Mesothelial cell of epicardium (in vitro differentiated cells): ENCODE results near the gene LRRC7. TPM values are rescaled to one million over a fixed set of nuclear protein-coding genes. Genes with fewer than 3 reads are reported as not detected.

Source experiments
- DNase-seq, 2 experiments: peaks; one replicate each; pipeline ENCODE4 v3.0.0; 2021; ENCODE audit warnings: low spot score in 2 of 2; ENCODE audit not compliant: unreplicated experiment in 2 of 2
- H3K27ac Mint-ChIP-seq: 2 replicates; pipeline ENCODE4 v1.8.0; 2021; ENCODE audit warnings: mixed read lengths
- H3K27me3 Mint-ChIP-seq: 2 replicates; pipeline ENCODE4 v1.8.0; 2021; ENCODE audit warnings: low read depth, mixed read lengths
- H3K36me3 Mint-ChIP-seq: 2 replicates; pipeline ENCODE4 v1.8.0; 2021; ENCODE audit warnings: mixed read lengths
- H3K4me1 Mint-ChIP-seq: 2 replicates; pipeline ENCODE4 v1.8.0; 2021; ENCODE audit warnings: mixed read lengths
- H3K4me3 Mint-ChIP-seq: 2 replicates; pipeline ENCODE4 v1.8.0; 2021; ENCODE audit warnings: mild to moderate bottlenecking, moderate library complexity, mixed read lengths
- H3K9me3 Mint-ChIP-seq: 2 replicates; pipeline ENCODE4 v1.8.0; 2021; ENCODE audit warnings: mixed read lengths
- CTCF ChIP-seq: fragments of 200-600 bp; sonication (generic); IDR thresholded peaks from one replicate; pipeline ENCODE4 v1.5.0; 2021; ENCODE audit warnings: antibody characterized with exemption; ENCODE audit not compliant: unreplicated experiment
- total RNA-seq: library from RNA; stranded (reverse); gene quantifications from 3 replicates; pipeline ENCODE4 v1.2.1, GENCODE V29; 2021

LRRC7 gene
- total RNA-seq, 1 donor from 2014 or later: 0.09 TPM

DNA sequence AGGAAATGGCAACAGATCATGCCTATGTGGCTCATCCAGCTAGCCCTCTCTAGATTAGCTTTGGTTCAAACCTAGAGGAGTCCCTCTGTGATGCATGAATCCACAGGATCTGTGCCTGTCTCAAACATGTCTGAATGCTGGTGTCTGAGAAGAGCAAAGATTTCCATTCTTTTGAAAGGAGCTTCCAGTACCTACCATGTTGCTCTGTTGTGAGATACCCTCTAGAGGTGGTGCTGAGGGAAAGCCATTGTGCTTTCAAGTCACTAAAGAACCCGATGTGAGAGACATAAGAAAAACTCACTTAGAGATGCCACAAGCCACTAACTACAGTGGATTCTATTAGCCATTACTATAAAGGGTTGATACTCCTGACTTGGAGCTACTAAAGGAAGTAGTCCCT lies 534.1 kb downstream of the LRRC7 start:
- Mint-ChIP-seq H3K36me3 (no peaks in the 10 kb centered on the region), H3K4me1 (no peaks in the 10 kb centered on the region), H3K4me3 (no peak overlapping the region), H3K27ac (no peak overlapping the region), H3K9me3 (no peaks in the 10 kb centered on the region), H3K27me3 (peaks cover 14% of the 10 kb centered on the region)
- no peak for TF ChIP-seq CTCF
- no peak for DNase-seq

DNA sequence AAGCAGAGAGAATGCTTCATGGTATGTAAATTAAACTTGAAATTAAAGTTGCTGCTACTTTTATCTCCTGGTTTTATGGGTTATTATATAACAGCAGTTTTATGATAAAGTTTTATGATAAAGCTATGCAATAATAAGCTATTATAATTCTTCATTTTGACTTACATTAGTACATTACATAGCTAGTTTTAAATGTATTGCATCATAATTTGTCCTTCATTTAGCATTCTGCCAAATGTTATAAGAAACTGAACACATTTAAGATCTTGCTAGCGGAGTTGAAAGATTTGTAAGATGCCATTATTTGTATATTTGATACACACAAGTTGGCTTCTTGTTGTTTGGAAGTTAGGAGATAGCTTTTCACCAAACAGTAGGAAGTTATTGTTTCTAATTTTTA lies 536.0 kb downstream of the LRRC7 start:
- Mint-ChIP-seq H3K27me3 (peaks cover 14% of the 10 kb centered on the region), H3K36me3 (no peaks in the 10 kb centered on the region), H3K4me3 (no peak overlapping the region), H3K4me1 (no peaks in the 10 kb centered on the region), H3K9me3 (no peaks in the 10 kb centered on the region), H3K27ac (no peak overlapping the region)
- no peak for TF ChIP-seq CTCF
- no peak for DNase-seq

- H3K27ac Mint-ChIP-seq: no peak overlapping the region
- H3K4me1 Mint-ChIP-seq: no peaks in the 10 kb centered on the region
- DNase-seq: no peak
- no peak for TF ChIP-seq CTCF
- no peaks in the 10 kb centered on the region for H3K36me3 Mint-ChIP-seq
- H3K4me3 Mint-ChIP-seq: no peak overlapping the region
- peaks cover 12% of the 10 kb centered on the region for H3K27me3 Mint-ChIP-seq
- H3K9me3 Mint-ChIP-seq: no peaks in the 10 kb centered on the region
Observed at GRCh38 chr1:70109241-70109640, 541.5 kb downstream of the LRRC7 start.

- H3K4me1 Mint-ChIP-seq: no peaks in the 10 kb centered on the region
- no peak overlapping the region for H3K27ac Mint-ChIP-seq
- no peaks in the 10 kb centered on the region for H3K9me3 Mint-ChIP-seq
- peaks cover 9% of the 10 kb centered on the region for H3K27me3 Mint-ChIP-seq
- no peak overlapping the region for H3K4me3 Mint-ChIP-seq
- no peak for DNase-seq
- H3K36me3 Mint-ChIP-seq: no peaks in the 10 kb centered on the region
- no peak for TF ChIP-seq CTCF
Observed at GRCh38 chr1:70112838-70113237, 545.1 kb downstream of the LRRC7 start.

- DNase-seq: no peak
- no peaks in the 10 kb centered on the region for H3K4me1 Mint-ChIP-seq
- H3K27me3 Mint-ChIP-seq: peaks cover 9% of the 10 kb centered on the region
- no peak for TF ChIP-seq CTCF
- no peaks in the 10 kb centered on the region for H3K9me3 Mint-ChIP-seq
- no peak overlapping the region for H3K4me3 Mint-ChIP-seq
- no peaks in the 10 kb centered on the region for H3K36me3 Mint-ChIP-seq
- no peak overlapping the region for H3K27ac Mint-ChIP-seq
Observed at GRCh38 chr1:70115315-70115714, 547.6 kb downstream of the LRRC7 start.

DNA sequence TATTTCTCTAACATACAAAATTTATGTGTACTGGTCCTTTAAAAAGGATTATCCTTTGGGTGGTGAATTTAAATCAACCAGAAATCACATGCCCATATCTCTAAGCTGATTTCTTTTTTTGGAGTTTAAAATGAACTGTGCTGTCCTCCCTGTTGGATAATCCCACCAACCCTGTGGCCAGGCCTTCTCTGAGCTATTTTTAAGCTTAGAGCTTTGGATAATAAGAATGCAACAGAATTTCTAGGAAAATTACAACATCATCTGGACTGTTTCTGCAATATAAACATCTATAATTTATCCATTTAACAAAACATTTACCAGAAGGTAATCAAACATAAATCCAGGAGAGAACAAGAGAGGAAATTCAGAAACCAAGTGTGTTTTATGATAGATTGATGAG lies 549.3 kb downstream of the LRRC7 start:
- no peak for TF ChIP-seq CTCF
- Mint-ChIP-seq H3K36me3 (no peaks in the 10 kb centered on the region), H3K27me3 (peaks cover 9% of the 10 kb centered on the region), H3K4me3 (no peak overlapping the region), H3K27ac (no peak overlapping the region), H3K4me1 (no peaks in the 10 kb centered on the region), H3K9me3 (no peaks in the 10 kb centered on the region)
- DNase-seq: no peak
